Liver (tissue), 9 donors: ENCODE results near the gene ADSS2. TPM values are rescaled to one million over a fixed set of nuclear protein-coding genes. Genes with fewer than 3 reads are reported as not detected.

ENCODE experiments used
- DNase-seq: peaks from one replicate; pipeline ENCODE4 v3.0.0-alpha.2; 2017; ENCODE audit warnings: low spot score
- H3K27ac ChIP-seq, 2 donors: one replicate each; pipeline ENCODE4 v1.7.0; 2013; ENCODE audit warnings: inconsistent platforms in 2 of 2, low read length in 2 of 2, control low read depth in 1 of 2, low read depth in 1 of 2, mild to moderate bottlenecking in 1 of 2
- H3K27me3 ChIP-seq, 4 donors: one replicate each; pipeline versions ENCODE4 v1.6.1 to v1.7.0; 2013; ENCODE audit warnings: low read length in 3 of 4, inconsistent platforms in 1 of 4, mild to moderate bottlenecking in 1 of 4, moderate library complexity in 1 of 4; ENCODE audit not compliant: control insufficient read depth in 4 of 4, insufficient read depth in 4 of 4
- H3K36me3 ChIP-seq, 4 donors: one replicate each; pipeline versions ENCODE4 v1.6.1 to v1.7.0; 2013; ENCODE audit warnings: low read length in 3 of 4, mild to moderate bottlenecking in 3 of 4, low read depth in 1 of 4, moderate library complexity in 1 of 4; ENCODE audit not compliant: control insufficient read depth in 4 of 4, insufficient read depth in 3 of 4
- H3K4me1 ChIP-seq, 4 donors: one replicate each; pipeline versions ENCODE4 v1.6.1 to v1.7.0; 2013; ENCODE audit warnings: low read length in 3 of 4, mild to moderate bottlenecking in 3 of 4, moderate library complexity in 1 of 4; ENCODE audit not compliant: control insufficient read depth in 4 of 4, insufficient read depth in 4 of 4
- H3K4me3 ChIP-seq, 3 donors: one replicate each; pipeline versions ENCODE4 v1.6.1 to v1.7.0; 2013; ENCODE audit warnings: low read length in 3 of 3, control low read depth in 1 of 3, low read depth in 1 of 3, mild to moderate bottlenecking in 1 of 3
- H3K9ac ChIP-seq, 2 donors: one replicate each; pipeline ENCODE4 v1.7.0; 2013; ENCODE audit warnings: low read length in 2 of 2, mild to moderate bottlenecking in 2 of 2, moderate library complexity in 2 of 2, control low read depth in 1 of 2, low read depth in 1 of 2
- H3K9me3 ChIP-seq, 4 donors: one replicate each; pipeline versions ENCODE4 v1.6.1 to v1.7.0; 2013; ENCODE audit warnings: low read length in 3 of 4; ENCODE audit not compliant: control insufficient read depth in 4 of 4
- CTCF ChIP-seq: fragments of 150-350 bp; IDR thresholded peaks from 2 replicates; pipeline ENCODE4 v1.5.1; 2017; ENCODE audit warnings: improper control_type of control experiment, low read depth, low read length; ENCODE audit not compliant: missing input control
- FOXA1 ChIP-seq: IDR thresholded peaks from 2 replicates; pipeline ENCODE4 v1.6.1; 2016; ENCODE audit warnings: antibody characterized with exemption
- GABPA ChIP-seq, 2 donors: IDR thresholded peaks in 1 of 2; conservative IDR thresholded peaks in 1 of 2; 2 replicates each; pipeline ENCODE4 v1.6.1; 2016; ENCODE audit warnings: antibody characterized with exemption in 2 of 2, mild to moderate bottlenecking in 1 of 2, moderate library complexity in 1 of 2
- HNF4A ChIP-seq, 2 donors: conservative IDR thresholded peaks; 2 replicates each; pipeline ENCODE4 v1.6.1; 2016; ENCODE audit warnings: antibody characterized with exemption in 2 of 2, mild to moderate bottlenecking in 2 of 2
- JUND ChIP-seq, 2 donors: IDR thresholded peaks; 2 replicates each; pipeline ENCODE4 v1.6.1; 2016; ENCODE audit warnings: antibody characterized with exemption in 2 of 2
- NR2F2 ChIP-seq: IDR thresholded peaks from 2 replicates; pipeline ENCODE4 v1.6.1; 2016; ENCODE audit warnings: antibody characterized with exemption
- REST ChIP-seq: IDR thresholded peaks from 2 replicates; pipeline ENCODE4 v1.6.1; 2016; ENCODE audit warnings: antibody characterized with exemption, mild to moderate bottlenecking
- RXRA ChIP-seq, 2 donors: IDR thresholded peaks; 2 replicates each; pipeline ENCODE4 v1.6.1; 2017 to 2018; ENCODE audit warnings: antibody characterized with exemption in 2 of 2, mild to moderate bottlenecking in 1 of 2
- SP1 ChIP-seq: IDR thresholded peaks from 2 replicates; pipeline ENCODE4 v1.6.1; 2018; ENCODE audit warnings: antibody characterized with exemption, mild to moderate bottlenecking
- YY1 ChIP-seq: IDR thresholded peaks from 2 replicates; pipeline ENCODE4 v1.6.1; 2016; ENCODE audit warnings: antibody characterized with exemption, mild to moderate bottlenecking
- ZBTB33 ChIP-seq: IDR thresholded peaks from 2 replicates; pipeline ENCODE4 v1.6.1; 2016; ENCODE audit warnings: antibody characterized with exemption
- WGBS: extraction: QIAGEN DNeasy Blood & Tissue Kit; methylation state at CpG from one replicate; pipeline ENCODE4 v1.1.7; 2013; 5-methylcytosine and 5-hydroxymethylcytosine counted together
- polyA plus RNA-seq, 2 donors: library from polyadenylated mRNA; stranded (reverse) in 1 of 2; unstranded in 1 of 2; fragments of 200-250 nt in 1 of 2; fragments of >200 nt in 1 of 2; fragmentation: Nextera tagmentation in 1 of 2; extraction: Ambion mirVana in 1 of 2; gene quantifications; one replicate each; pipeline versions ENCODE4 v1.2.1 to v1.2.3, GENCODE V29; 2013 to 2015
- total RNA-seq, 2 donors: library from RNA; depleted of rRNA; stranded (reverse); fragments of >200 nt; gene quantifications; one replicate each; pipeline ENCODE4 v1.2.3, GENCODE V29; 2014
- donor health status: healthy.
- donor health status: healthy.
- donor health status: healthy.
- donor health status: healthy.
- donor health status: healthy.

The ADSS2 gene
- total and polyA plus RNA-seq, 4 donors = 7.3 to 17.3 (median 12.6) TPM

GRCh38 chr1:244447552-244447951 is 4.2 kb downstream of the ADSS2 start:
- TF ChIP-seq RXRA (IDR thresholded peaks at IDR 0.05) (no peak), CTCF (no peak), JUND (IDR thresholded peaks at IDR 0.05) (no peak), SP1 (no peak), HNF4A (conservative IDR thresholded peaks at IDR 0.05) (no peak), NR2F2 (no peak)
- Histone ChIP-seq H3K4me1 (peaks cover 4 to 15% (median 10%) of the 10 kb centered on the region in 4 donors), H3K27ac (no peak overlapping the region), H3K9ac (no peak overlapping the region), H3K36me3 (peaks cover 0 to 2% (median 0%) of the 10 kb centered on the region in 4 donors), H3K9me3 (no peaks in the 10 kb centered on the region), H3K4me3 (no peak overlapping the region), H3K27me3 (no peaks in the 10 kb centered on the region)
- WGBS = 93% methylated on average over 2 of the region's 2 CpGs
- no peak for DNase-seq

GRCh38 chr1:244447024-244447423 is 4.7 kb downstream of the ADSS2 start:
- 35% methylated on average over 1 of the region's 1 CpG for WGBS
- Histone ChIP-seq H3K27ac (no peak overlapping the region), H3K9me3 (no peaks in the 10 kb centered on the region), H3K9ac (no peak overlapping the region), H3K4me3 (no peak overlapping the region), H3K27me3 (no peaks in the 10 kb centered on the region), H3K36me3 (peaks cover 0 to 2% (median 0%) of the 10 kb centered on the region in 4 donors), H3K4me1 (peaks cover 5 to 12% (median 8%) of the 10 kb centered on the region in 4 donors)
- no peak for TF ChIP-seq GABPA (IDR thresholded peaks at IDR 0.05 in 1 of 2, conservative IDR thresholded peaks at IDR 0.05 in 1 of 2)
- TF ChIP-seq REST = no peak
- no peak for TF ChIP-seq ZBTB33
- no peak for TF ChIP-seq JUND (IDR thresholded peaks at IDR 0.05)
- TF ChIP-seq HNF4A (conservative IDR thresholded peaks at IDR 0.05) = no peak
- no peak for TF ChIP-seq YY1
- TF ChIP-seq FOXA1 = no peak
- DNase-seq = no peak
